ENCODE data around the gene MTG2. TPM values are rescaled to one million over a fixed set of nuclear protein-coding genes. Genes with fewer than 3 reads are reported as not detected.

MTG2 gene
- total and polyA plus RNA-seq, 2 of the 4 experiments (the other 2 are of a cell fraction): 11.5 to 25.2 TPM

- TF ChIP-seq CEBPB (IDR thresholded peaks at IDR 0.05; ENCODE audit: low read depth, low read length) (no peak), RCOR1 (IDR thresholded peaks at IDR 0.05; ENCODE audit: insufficient replicate concordance, low read length) (no peak), FOS (IDR thresholded peaks at IDR 0.05; ENCODE audit: low read depth, low read length) (no peak), POLR2A (IDR thresholded peaks at IDR 0.05; ENCODE audit: low read depth, low read length) (no peak), SMC3 (IDR thresholded peaks at IDR 0.05; ENCODE audit: low read depth, low read length) (no peak), ELK1 (IDR thresholded peaks at IDR 0.05; ENCODE audit: borderline replicate concordance, low read depth, low read length) (no peak), RFX5 (IDR thresholded peaks at IDR 0.05; ENCODE audit: low read depth, low read length) (no peak), CHD1 (IDR thresholded peaks at IDR 0.05; ENCODE audit: low read depth, low read length) (no peak), RAD21 (IDR thresholded peaks at IDR 0.05; ENCODE audit: low read length) (no peak), MAFK (IDR thresholded peaks at IDR 0.05; ENCODE audit: low read depth, low read length) (no peak), NFE2L2 (IDR thresholded peaks at IDR 0.05; ENCODE audit: low read depth, low read length) (no peak), MXI1 (IDR thresholded peaks at IDR 0.05; ENCODE audit: borderline replicate concordance, low read depth, low read length) (no peak), CTCF (conservative IDR thresholded peaks at IDR 0.05; ENCODE audit: low read depth, low read length) (no peak), BHLHE40 (IDR thresholded peaks at IDR 0.05; ENCODE audit: low read depth, low read length) (no peak), MAZ (IDR thresholded peaks at IDR 0.05; ENCODE audit: borderline replicate concordance, low read depth, low read length) (no peak), USF2 (IDR thresholded peaks at IDR 0.05; ENCODE audit: low read depth, low read length) (no peak)
- no peak for ATAC-seq (ENCODE audit: low read depth)
Measured at GRCh38 chr20:62232194-62232593, 49.4 kb downstream of the MTG2 start.

More at GRCh38 chr20:62232194-62232593, 49.4 kb downstream of the MTG2 start:
- H3K4me1 ChIP-seq (ENCODE audit: control insufficient read depth, insufficient read depth, low read length): no peaks in the 10 kb centered on the region
- H3K27ac ChIP-seq (ENCODE audit: insufficient read depth, low read length): no peak overlapping the region
- H3K18ac ChIP-seq (ENCODE audit: low read depth, low read length): no peak overlapping the region
- H2AFZ ChIP-seq (replicated peaks; ENCODE audit: low read length, poor library complexity): no peak overlapping the region
- no peak overlapping the region for H3K4me2 ChIP-seq (ENCODE audit: low read depth, low read length)
- H3K14ac ChIP-seq (replicated peaks; ENCODE audit: low read depth, low read length): no peak overlapping the region
- no peak overlapping the region for H2BK120ac ChIP-seq (ENCODE audit: low read depth, low read length)
- peaks cover 4% of the 10 kb centered on the region; the same call in 1 of the 2 replicates for H4K20me1 ChIP-seq (ENCODE audit: insufficient read depth, low read length)
- no peaks in the 10 kb centered on the region for H3K9me1 ChIP-seq (ENCODE audit: insufficient read depth, low read length)
- H3K9me3 ChIP-seq (ENCODE audit: control insufficient read depth, insufficient read depth, low read length): peaks cover 4% of the 10 kb centered on the region
- WGBS, 2 experiments (ENCODE audit: extremely low coverage in 2 of 2, insufficient read length in 1 of 2): 68% methylated on average over 4 of the region's 7 CpGs; no CpG with 5 or more reads in 1 of the 2 experiments
- H2BK15ac ChIP-seq (ENCODE audit: low read depth, low read length): no peak overlapping the region
- no peak overlapping the region for H3K56ac ChIP-seq (ENCODE audit: extremely low read depth, insufficient read depth, low read length)
- no peak overlapping the region for H2BK20ac ChIP-seq (ENCODE audit: low read depth, low read length)
- H3K9ac ChIP-seq (ENCODE audit: low read depth, low read length): no peak overlapping the region
- H3K4ac ChIP-seq (ENCODE audit: low read depth, low read length): no peak overlapping the region
- no peak overlapping the region for H4K91ac ChIP-seq (ENCODE audit: insufficient read depth, low read depth, low read length)
- H4K8ac ChIP-seq (ENCODE audit: low read depth in 2 of 2, low read length in 2 of 2): no peak overlapping the region
- DNase-seq: no peak
- no TSS peak for BruUV-seq (replicated peaks)
- H3K79me1 ChIP-seq (ENCODE audit: low read depth in 1 of 2, low read length in 2 of 2): no peaks in the 10 kb centered on the region
- no peak overlapping the region for H2BK5ac ChIP-seq (ENCODE audit: low read depth, low read length, poor library complexity, severe bottlenecking)
- dilution Hi-C loops (cut with HindIII; ENCODE audit: low sequenced_read_pairs, unreplicated experiment) (no loop called here), in situ Hi-C loops (cut with MboI; ENCODE audit: low sequenced_read_pairs) (no loop called here), intact Hi-C loops (cut with micrococcal nuclease) (no loop called here)
- no peak overlapping the region for H2AK9ac ChIP-seq (replicated peaks; ENCODE audit: low read depth, low read length, poor library complexity)
- no peak overlapping the region for H4K5ac ChIP-seq (ENCODE audit: low read depth, low read length)
- H3K4me3 ChIP-seq (ENCODE audit: insufficient read depth, low read depth, low read length): no peak overlapping the region
- H2AK5ac ChIP-seq (ENCODE audit: low read depth, low read length): no peak overlapping the region
- H3K36me3 ChIP-seq (ENCODE audit: control insufficient read depth, insufficient read depth, low read length): no peaks in the 10 kb centered on the region
- H3K27me3 ChIP-seq (ENCODE audit: control insufficient read depth, insufficient read depth, low read length): peaks cover 34% of the 10 kb centered on the region
- CTCF ChIA-PET: no interaction called here
- POLR2A ChIA-PET (ENCODE audit: unreplicated experiment): no interaction called here
- no peak overlapping the region for H3K23ac ChIP-seq (ENCODE audit: low read depth, low read length)

Data from IMR-90 (cell line).